Fibroblast of peridontal ligament (primary cell): ENCODE results near the gene ZNF675.
A peak's percentile ranks its signal among the peaks of the same experiment; 100 is the strongest.
"Not testable (repeated sequence)": the region's sequence is repeated elsewhere in the genome, so short reads cannot be mapped to it uniquely, and the experiment has no call there.

Experiments
- DNase-seq: peaks from one replicate; pipeline ENCODE4 v3.0.0-alpha.2; 2010; ENCODE audit errors: extremely low read depth

ZNF675 gene

DNA sequence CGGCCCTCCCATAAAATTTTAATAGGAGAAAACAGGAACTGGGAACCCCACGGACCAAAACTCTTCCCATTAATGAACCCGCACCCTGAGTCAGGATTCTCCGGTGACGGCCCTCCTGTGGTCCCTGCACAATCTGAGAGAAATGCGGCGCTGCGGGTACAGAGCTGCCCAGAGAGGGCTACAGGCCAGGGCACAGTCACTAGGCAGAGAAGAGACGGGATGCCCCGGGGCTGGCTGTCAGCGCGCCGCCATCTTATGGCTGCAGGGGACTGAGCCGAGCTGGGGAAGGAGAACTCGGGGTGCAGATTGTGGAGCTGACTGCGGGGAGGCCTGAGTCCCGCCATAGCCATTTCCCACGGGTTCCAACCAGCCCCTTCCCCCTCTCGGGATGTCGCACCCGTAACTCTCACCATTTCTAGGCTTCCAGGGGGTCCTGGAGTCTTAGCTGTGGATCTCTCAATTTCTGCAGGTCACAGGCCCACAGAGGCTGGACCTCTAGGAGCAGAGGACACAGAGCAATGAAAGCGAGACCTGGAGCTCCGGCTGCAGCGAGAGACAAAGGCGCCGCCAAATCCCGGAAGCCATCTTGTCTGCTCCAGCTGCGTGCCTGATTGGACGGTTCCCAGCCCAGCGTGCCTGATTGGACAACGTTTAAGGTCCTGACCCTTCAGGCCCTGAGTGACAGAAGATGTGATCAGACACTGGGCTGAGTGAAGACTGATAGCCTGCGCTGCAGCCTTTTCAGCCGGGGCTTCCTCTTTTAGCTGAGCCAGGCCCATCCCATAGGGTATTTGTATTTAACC is at the start of gene ZNF675:
Gene ZNF675, minus strand, starts transcription at position 592 of the 803 bp plus-strand sequence. Its CDS starts 179 bp downstream, at position 413.
- peak; percentile 92 for DNase-seq

DNA sequence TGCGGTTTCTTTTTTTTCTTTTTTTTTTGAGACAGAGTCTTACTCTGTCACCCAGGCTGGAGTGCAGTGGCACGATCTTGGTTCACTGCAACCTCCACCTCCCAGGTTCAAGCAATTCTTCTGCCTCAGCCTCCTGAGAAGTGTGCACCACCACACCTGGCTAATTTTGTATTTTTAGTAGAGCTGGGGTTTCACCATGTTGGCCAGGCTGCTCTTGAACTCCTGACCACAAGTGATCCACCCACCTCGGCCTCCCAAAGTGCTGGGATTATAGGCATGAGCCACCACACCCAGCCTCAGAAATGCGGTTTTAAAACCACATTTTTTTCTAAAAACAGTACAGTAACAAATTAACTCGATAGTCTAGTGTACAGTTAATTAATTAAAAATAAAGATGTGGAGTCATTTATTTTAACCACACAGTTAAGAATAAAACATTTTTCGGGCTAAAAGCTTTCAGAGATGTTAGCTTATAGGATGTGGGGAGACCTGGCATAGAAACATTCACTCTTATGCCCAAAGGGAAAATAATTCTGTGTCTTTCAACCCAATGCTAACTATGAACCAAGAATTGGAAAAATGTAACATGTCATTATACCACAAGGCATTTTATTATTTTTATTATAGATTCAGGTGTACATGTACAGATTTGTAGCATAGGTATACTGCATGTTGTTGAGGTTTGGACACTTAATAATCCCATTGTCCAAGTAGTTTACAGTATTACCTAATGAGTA is 43.9 kb upstream of the ZNF675 start:
- DNase-seq: not testable (repeated sequence)

DNA sequence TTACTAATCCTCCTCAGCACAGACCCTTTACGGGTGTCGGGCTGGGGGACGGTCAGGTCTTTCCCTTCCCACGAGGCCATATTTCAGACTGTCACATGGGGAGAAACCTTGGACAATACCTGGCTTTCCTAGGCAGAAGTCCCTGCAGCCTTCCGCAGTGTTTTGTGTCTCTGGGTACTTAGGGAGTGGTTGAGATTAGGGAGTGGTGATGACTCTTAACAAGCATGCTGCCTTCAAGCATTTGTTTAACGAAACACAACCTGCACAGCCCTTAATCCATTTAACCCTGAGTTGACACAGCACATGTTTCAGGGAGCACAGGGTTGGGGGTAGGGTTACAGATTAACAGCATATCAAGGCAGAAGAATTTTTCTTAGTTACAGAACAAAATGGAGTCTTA is 37.1 kb upstream of the ZNF675 start:
- not testable (repeated sequence) for DNase-seq

DNA sequence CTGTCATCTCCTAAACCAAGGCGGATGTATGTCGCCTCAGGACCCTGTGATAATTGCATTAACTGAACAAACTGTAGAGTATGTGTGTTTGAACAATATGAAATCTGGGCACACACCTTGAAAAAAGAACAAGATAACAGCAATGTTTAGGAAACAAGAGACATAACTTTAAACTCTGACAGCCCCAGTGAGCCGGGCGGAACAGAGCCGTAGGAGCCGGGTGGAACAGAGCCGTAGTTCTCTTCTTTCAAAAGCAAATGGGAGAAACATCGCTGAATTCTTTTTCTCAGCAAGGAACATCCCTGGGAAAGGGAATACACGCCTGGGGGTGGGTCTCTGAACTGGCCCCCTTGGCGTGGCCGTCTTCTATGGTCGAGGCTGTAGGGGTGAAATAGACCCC is 31.8 kb upstream of the ZNF675 start:
- no peak for DNase-seq

DNA sequence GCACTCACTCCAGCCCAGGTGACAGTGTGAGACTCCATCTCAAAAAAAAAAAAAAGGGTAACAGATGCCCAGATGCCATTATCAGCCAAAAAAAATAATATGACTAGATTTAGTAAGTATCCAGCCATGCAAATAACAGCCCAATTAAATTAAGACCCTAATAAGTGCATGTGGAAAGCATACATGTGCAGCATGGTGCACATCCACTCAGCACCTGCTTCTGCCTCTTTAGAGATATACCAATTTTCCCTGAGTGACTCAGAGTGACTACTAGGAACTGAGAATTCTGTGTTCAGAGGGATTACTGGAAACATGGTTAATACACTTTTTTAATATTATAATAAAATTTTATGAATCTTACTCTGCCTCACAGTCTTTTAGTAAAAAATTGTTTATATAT is 29.8 kb upstream of the ZNF675 start:
- no peak for DNase-seq

DNA sequence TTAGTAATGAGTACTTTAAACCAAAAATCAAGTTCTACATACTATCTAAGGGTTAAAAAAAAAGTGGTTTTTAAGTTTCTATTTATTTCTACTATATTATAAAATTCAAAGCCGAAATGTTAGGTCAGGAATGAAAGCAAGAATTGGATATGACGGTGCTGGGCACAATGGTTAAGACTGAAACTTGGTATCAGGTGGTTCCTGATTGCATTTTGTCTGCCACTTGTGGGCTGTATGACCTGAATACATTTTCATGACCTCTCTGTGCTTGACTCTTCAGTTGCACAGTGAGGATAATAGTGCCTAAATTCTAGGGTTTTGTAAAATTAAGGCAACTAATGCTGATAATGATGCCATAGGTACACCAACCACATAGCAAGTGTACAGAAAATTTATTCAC is 22.3 kb upstream of the ZNF675 start:
- DNase-seq: no peak

DNA sequence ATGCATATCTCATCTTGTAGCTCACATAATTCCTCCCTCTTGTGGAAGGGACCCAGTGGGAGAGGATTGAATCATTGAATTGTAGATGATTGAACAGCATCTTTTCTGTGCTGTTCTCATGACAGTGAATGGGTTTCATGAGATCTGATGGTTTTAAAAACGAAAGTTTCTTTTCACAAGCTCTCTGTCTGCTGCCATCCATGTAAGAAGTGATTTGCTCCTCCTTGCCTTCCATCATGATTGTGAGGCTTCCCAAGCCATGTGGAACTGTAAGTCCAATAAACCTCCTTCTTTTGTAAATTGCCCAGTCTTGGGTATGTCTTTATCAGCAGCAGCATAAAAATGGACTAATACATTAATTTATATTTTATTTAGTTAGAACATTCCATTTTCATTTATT is 19.6 kb upstream of the ZNF675 start:
- DNase-seq: no peak

DNA sequence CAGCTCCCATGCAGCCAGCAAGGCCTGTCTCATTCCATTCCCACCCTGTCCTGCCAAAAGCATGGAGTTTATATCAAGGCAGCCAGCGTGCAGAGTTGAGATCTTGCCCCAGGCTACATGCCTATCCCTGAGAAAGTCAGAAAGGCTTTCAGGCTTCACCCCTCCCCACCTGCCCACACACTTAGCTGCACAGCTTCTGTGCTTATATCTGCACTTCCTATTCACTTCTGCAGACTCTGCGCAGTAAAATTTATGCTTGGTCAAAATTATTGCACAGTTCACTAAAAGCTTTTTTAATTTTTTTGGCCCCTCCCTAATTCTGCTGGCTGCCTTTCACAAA is 12.5 kb upstream of the ZNF675 start:
- no peak for DNase-seq

DNA sequence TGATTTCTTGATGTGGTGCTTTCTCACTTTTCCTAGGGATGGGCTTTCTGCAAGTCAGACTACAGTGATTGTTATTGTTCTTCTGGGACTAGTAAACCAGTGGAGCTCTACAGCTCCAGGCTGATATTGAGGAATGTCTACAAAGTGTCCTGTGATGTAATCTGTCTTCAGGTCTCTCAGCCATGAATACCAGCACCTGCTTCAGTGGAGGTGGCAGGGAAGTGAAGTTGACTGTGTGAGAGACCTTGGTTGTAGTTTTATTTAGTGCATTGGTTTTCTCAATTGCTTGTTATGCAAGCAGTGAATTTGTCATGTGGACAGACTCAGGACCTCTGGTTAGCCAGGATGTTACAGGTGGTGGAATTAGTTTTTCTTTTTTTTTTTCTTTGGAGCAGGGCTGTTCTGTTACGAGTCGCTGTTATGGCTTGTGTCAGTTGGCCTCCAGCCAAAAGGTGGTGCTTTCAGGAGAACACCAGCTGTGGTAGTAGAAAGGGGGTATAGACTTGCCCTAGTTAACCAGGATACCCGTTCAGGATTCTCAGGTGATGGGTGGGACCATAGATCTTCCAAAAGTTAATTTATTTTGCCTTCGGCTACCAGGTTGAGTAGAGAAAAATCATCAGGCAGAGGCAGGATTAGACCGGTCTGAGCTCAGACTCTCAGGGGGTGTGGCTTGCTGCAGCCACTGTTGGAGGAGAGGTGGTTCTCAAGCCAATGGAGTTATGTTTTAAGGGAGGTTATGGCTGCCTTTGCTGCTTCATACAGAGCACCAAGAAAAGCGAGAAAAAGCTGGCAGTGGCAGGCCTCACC is 11.9 kb upstream of the ZNF675 start:
- no peak for DNase-seq

DNA sequence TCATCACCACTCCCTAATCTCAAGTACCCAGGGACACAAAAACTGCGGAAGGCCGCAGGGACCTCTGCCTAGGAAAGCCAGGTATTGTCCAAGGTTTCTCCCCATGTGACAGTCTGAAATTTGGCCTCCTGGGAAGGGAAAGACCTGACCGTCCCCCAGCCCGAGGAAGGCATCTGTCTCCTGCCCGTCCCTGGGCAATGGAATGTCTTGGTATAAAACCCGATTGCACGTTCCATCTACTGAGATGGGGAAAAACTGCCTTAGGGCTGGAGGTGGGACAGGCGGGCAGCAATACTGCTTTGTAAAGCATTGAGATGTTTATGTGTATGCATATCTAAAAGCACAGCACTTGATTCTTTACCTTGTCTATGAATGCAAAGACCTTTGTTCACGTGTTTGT is 5.9 kb upstream of the ZNF675 start:
- DNase-seq: not testable (repeated sequence)

DNA sequence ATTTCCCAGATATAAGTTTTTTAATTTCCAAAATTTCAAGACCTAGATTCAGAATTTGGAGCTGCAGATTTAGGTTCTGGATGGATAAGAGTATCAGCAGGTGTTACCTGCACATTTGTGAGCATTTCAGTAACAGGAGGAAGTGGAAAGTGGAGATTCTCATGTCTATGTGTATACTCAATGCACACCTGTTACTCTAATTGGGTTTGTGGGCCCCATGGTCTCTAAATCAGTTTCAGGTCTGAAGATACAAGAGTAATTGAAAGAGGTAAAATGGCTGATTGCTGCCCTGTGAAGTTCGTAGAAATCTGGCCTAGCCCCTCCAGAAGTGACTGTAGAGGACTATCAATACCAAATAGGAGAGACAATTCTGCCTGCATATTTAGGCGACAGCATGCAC is 13.9 kb downstream of the ZNF675 start:
- no peak for DNase-seq

DNA sequence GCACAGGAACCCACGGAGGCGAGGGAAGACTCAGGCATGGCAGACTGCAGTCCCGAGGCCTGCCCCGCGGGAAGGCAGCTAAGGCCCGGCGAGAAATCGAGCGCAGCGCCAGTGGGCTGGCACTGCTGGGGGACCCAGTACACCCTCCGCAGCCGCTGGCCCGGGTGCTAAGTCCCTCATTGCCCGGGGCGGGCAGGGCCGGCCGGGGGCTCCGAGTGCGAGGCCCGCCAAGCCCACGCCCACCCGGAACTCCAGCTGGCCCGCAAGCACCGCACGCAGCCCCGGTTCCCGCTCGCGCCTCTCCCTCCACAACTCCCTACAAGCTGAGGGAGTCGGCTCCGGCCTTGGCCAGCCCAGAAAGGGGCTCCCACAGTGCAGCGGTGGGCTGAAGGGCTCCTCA is 18.4 kb downstream of the ZNF675 start:
- not testable (repeated sequence) for DNase-seq

DNA sequence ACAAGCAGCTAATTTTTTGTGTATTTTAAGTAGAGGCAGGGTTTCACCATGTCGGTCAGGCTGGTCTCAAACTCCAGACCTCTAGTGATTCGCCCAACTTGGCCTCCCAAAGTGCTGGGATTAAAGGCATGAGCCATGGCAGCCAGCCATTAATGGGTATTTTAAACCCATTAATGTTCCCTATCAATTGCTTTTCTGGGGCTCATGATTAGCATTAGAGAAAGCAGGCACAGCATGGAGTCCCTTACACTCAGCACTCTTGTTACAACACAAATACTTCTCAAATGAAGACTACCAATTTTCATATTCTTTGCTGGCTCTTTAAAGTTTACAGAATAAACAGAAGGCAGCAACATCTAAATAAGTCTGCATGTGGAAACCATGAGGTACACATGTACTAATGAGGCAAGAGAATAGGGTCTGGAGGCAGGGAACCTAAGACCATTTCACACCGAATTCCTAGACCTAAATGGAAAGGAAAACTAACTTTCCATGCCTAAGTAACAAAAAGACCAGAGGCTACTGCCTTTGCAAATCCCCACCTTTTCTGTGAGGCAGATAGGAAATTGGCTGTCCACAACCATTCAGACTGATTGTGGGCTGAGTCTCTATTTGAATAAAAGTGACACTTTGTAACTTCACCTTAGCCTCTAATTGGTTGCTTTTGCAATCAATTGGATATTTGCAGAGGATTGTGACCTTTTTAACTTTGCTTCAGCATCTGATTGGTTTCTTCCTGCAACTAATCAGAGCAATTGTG is 21.2 kb downstream of the ZNF675 start:
- no peak for DNase-seq

DNA sequence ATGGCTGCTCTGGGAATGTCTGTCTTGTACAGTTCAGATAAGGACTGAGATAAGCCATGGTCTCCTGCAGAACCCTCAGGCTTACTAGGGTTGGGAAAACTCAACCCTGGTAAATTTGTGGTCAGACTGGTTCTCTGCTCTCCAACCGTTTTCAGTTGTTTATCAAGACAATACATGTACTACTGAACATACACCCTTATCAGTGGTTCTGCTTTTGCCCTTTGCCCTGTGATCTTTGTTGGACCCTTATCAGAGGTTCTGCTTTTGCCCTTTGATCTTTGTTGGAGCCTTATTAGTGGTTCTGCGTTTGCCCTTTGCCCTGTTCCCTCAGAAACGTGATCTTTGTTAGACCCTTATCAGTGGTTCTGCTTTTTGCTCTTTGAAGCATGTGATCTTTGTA is 37.2 kb downstream of the ZNF675 start:
- not testable (repeated sequence) for DNase-seq
